NCI-H2227 treated with DMSO at 0.1 percent for 48 hours (cell line): ENCODE measurements around the gene FAM171A1.
A peak's percentile ranks its signal among the peaks of the same experiment; 100 is the strongest.
"Not testable (repeated sequence)": the region's sequence is repeated elsewhere in the genome, so short reads cannot be mapped to it uniquely, and the experiment has no call there.

Source experiments
- DNase-seq: peaks from one replicate; lab custom pipeline; 2025; lab: John Stamatoyannopoulos, UW

FAM171A1 gene

DNA sequence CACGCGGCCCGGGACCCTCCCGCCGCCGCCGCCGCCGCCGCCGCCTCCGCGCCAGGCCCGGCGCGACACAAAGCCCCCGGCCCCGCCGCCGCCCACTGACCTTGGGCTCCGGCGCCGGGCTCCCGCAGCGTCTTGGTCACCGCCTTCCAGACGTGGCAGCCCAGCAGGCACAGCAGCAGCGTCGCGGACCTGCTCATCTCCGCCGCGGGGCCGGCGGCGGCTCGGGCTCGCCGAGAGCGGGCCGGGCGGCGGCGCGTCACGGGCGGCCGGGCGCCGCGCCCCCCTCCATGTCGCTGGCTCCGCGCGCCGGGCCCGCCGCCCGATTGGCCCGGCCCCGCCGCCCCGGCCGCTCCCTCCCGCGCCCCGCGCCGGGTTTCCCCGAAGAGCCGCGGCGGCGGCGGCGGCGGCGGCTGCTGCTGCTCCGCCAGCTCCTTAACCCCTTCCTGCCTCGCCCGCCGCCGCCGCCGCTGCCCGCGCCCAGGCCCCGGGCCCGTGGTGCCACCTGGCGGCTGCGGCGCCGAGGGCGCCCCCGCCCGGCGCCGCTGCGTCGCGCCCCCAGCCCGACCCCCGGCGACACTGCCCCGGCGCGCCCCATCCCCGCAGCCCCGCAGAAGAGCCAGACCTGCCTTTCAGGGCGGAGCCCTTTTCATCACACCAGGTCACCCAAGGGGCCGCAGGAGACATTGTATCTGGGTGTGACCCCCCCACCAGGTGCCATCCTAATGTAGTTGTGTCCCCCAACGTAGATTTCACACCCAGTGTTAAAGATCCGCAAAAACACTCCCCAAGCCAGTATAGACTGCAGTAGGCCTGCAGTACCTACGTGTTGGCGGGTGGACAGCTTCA, at the start of gene FAM171A1:
TSS of gene FAM171A1 (minus strand) at position 434 of the 846 bp plus-strand sequence. CDS start at position 197, 237 bp downstream.
- DNase-seq = peak; percentile 34

DNA sequence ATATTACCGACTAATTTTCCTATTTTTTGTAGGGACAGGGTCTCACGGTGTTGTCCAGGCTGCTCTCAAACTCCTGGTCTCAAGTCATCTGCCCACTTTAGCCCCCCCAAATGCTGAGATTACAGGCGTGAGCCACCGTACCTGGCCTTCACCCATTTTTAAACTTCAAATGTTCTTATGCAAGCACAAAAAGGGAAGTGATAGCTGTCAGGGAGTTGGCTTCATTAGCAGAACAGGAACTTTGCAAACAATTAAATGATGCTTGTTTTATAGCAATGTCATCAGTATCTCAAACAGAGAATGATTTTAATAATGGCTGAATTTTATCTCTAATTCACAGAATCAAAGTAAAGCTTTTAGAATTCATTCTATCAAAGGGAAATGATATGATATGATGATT, 49.8 kb upstream of the FAM171A1 start:
- no peak for DNase-seq

DNA sequence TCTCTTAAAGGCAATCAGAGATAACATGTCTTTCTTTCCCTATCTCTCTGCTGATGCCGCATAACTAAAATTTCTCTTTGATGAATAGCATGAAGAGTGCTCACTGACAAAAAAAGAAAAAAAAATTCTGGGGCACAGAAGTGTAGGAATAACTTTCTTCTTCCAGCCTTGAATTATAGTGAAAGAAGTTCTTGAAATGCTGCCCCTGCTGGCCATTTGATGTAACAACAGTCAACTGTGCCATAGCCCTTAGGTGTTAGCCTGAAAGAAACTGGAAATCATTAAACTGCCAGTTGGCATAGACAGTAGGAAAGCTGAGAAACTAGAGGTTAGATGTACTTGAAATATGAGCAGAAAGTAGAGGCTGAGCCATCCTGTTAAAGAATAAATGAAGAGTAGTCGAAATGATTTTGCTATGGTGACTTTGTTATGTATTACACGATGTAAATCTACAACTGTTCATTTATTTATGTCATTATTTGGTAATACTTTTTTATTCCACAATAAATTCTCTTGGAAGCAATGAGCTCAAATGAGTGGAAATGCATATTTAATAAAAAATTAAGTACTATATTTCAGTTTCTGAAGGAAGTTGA, 48.3 kb upstream of the FAM171A1 start:
- peak; percentile 4 for DNase-seq

DNA sequence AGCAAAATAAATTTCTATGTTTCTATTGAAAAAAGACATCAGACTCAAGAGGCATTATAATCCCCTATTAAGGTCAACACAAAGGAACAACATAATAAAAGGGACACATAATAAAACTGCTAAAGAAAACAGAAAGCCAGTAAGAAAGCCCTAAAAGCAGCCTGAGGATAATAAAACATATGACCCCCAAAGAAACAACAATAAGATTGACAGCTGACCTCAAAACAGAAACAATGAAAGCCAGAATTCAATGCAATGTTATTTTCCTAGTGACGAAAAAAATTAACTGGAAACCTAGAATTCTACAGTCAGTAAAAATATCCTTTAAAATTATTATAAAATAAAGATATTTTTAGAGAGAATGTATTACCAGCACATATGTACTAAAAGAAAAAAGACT, 44.9 kb upstream of the FAM171A1 start:
- no peak for DNase-seq

DNA sequence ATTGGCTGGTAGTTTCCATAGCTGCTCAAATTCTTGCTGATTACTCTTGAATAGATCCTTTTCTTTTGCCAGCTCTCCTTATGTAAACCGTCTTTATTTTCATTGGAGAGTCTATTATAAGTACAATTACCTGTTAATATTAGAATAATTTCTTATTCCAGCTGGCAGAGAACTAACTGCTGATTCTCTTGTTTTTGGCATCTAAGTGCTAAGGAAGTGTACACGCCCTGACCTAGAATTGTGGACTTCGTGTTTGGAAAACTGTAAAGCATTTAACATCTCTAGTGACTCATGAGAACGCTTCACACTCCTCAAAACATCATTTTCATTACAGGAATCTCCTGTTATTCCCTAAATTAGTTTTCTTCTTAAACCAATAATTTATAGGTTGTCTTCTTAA, 39.9 kb upstream of the FAM171A1 start:
- DNase-seq = no peak

DNA sequence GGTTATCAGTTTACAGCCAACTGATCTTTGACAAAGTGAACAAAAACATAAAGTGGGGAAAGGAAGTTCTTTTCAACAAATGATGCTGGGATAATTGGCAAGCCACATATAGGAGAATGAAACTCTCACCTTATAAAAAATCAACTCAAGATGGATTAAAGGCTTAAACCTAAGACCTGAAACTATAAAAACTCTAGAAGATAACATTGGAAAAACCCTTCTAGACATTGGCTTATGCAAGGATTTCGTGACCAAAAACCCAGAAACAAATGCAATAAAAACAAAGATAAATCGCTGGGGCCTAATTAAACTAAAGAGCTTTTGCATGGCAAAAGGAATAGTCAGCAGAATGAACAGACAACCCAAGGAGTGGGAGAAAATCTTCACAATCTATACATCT, 38.3 kb upstream of the FAM171A1 start:
- DNase-seq = not testable (repeated sequence)

DNA sequence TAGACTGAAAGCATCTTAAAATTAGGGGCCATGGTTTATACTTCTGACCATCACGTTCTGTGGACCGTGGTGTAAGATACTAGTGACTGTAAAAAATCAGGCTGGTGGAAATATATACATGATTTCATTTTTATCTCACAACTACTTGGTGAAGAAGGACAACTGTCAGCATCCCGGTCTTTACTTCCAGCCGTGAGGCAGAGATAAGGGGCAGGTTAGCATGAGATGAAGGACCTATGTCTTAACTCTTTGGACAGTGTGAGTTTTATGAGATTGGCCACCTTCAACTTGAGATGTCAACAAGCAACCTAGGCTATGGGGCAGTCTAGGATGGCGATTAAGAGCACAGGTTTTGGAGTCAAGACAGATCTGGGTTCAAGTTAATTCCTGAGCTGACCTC, 37.5 kb upstream of the FAM171A1 start:
- DNase-seq = no peak

DNA sequence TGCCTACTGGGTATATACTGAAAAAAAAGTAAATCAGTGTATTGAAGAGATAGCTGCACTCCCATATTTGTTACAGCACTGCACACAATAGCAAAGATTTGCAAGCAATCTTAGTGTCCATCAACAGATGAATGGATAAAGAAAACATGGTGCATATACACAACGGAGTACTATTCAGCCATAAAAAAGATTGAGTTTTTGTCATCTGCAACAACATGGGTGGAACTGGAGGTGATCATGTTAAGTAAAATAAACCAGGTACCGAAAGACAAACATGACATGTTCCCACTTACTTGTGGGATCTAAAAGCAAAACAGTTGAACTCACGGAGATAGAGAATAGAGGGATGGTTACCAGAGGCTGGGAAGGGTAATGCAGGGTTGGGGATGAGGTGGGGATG, 34.2 kb upstream of the FAM171A1 start:
- no peak for DNase-seq

DNA sequence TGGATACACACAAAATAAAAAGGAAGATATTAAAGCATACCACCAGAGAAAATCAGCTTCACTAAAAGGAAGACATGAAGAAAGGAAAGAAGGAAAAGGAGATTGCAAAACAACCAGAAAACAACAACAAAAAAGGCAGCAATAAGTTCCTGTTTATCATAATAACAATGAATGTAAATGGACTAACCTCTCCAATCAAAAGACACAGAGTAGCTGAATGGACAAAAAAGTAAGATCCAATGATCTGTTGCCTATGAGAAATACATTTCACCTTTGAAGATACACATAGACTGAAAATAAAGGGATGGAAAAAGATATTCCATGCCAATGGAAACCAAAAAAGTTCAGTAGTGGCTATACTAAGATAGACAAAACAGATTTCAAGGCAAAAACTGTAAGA, 30.3 kb upstream of the FAM171A1 start:
- no peak for DNase-seq

DNA sequence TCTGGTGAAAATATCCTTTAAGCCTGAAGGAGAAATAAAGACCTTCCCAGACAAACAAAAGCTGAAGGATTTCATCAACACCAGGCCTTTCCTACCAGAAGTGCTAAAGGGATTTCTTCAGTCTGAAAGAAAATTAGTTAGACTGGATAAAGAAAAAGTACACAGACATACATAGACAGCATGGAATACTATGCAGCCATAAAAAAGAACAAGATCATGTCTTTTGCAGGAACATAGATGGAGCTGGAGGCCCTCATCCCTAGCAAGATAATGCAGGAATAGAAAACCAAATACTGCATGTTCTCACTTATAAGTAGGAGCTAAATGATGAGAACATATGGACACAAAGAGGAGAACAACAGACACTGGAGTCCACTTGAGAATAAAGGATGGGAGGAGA, 29.4 kb upstream of the FAM171A1 start:
- DNase-seq = not testable (repeated sequence)

DNA sequence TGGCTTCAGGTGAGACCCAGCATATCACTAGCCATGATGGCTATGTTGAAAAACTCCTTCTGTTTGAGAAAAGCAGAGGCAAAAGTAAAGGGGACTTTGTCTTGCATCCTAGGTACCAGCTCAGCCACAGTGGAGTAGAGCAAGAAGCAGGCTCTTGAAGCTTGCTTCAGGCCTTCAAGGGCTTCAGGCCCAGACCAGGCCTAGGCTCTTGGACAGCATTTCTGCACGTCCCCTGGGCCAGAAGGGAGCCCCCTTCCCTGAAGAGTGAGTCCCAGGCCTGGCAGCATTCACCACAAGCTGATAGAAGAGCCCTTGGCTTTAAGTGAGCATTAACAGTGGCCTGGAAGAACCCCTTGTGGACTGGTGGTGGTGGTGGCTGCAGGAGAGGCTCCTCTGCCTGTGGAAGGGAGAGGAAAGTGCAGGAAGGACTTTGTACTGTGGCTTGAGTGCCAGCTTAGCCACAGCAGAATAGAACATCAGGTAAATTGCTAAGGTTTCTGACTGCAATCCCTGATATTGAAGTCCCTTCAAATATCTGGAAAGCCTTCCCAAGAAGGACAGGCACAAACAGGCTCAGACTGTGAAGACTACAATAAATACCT, 28.1 kb upstream of the FAM171A1 start:
- DNase-seq = no peak

DNA sequence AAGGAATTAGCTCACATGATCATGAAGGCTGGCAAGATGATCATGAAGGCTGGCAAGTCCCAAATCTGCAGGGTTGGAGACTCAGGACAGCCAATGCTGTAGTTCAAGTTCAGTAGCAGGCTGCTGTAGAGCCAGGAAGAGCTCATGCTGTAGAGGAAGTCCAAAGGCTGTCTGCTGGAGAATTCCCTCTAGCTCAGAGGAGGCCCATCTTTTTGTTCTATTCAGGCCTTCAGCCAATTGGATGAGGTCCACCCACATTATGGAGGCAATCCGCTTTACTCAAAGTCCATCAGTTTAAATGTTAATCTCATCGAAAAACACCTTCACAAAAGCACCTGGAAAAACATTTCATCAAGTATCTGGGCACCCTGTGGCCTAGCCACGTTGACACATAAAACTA, 24.8 kb upstream of the FAM171A1 start:
- DNase-seq = no peak

DNA sequence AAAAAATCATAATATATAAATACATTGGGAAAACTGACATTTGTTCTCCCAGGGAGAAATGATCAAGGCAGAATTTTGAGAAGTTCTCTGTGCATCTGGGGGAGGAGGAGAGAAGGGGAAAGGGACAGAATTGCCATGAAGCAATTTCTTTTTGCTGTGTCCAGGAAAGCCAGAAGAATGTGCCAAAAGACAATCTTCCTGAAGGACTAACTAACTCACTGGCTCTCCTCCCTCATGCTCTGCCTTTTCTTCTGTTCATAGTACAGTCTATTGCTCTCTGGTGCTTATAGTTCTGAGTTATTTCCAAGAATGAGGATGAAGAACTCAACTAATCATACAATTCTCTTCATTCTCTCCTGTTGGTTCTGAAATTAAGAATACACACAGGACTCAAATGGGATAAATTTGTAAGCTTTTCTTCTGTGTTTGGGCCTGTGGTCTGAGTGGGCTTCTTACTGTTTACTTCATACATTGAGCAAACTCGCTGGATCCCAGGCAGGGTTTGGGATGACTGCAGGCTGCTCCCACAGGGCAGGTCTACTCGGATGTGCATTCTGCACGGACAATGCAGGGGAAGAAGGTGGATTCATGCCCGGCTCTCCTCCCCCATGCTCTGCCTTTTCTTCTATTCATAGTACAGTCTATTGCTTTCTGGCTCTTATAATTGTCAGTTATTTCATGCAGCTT, 22.2 kb upstream of the FAM171A1 start:
- no peak for DNase-seq

DNA sequence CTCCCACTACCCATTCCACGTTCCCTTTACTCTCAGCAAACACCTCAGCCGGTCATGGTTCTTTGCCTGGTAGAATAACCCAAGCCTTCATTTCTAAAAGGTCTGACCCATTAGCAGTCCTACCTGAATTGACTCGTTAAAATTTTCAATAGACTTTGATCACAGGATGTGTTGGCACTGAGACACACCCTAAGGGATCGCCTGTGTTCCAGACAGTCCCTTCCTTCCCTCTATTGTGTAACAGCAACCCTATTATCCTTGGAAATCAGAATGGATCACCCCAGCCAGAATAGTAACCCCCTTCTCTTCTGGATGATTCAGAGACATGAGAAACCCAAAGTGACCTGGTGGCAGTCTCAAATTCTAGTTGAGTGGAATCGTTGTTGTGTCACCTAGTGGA, 20.4 kb upstream of the FAM171A1 start:
- no peak for DNase-seq

DNA sequence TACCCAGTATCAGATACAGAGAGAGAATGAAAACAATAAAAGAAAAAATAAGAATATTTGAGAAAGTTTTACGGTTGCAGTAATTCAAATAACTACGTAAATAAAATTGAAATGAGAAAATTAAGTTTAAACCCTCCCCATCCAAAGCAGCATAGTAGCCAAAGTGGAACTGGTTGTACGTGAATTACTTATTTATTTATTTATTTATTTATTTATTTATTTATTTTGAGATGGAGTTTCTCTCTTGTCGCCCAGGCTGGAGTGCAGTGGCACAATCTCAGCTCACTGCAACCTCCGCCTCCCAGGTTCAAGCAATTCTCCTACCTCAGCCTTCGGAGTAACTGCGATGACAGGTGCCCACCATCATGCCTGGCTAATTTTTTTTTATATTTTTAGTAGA, 17.1 kb upstream of the FAM171A1 start:
- DNase-seq = not testable (repeated sequence)

DNA sequence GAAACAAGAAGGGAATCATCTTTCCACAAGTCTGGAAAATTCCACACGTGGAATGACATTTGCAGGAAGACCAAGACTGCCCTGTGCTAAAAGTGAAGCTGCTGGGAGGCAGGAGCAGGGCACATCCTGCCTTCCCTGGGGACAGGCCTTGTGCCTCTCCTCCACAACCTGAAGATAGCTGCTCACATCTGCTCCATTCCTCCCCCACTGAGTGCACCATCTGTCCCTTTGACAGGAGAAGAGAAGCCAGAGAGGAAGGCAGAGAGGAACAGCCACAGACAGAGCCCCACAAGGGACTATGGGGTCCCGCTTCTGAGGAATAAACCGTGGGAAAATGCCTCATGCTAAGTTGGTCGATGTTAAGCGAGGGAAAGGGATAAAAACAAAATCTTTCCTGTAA, 15.9 kb upstream of the FAM171A1 start:
- no peak for DNase-seq

DNA sequence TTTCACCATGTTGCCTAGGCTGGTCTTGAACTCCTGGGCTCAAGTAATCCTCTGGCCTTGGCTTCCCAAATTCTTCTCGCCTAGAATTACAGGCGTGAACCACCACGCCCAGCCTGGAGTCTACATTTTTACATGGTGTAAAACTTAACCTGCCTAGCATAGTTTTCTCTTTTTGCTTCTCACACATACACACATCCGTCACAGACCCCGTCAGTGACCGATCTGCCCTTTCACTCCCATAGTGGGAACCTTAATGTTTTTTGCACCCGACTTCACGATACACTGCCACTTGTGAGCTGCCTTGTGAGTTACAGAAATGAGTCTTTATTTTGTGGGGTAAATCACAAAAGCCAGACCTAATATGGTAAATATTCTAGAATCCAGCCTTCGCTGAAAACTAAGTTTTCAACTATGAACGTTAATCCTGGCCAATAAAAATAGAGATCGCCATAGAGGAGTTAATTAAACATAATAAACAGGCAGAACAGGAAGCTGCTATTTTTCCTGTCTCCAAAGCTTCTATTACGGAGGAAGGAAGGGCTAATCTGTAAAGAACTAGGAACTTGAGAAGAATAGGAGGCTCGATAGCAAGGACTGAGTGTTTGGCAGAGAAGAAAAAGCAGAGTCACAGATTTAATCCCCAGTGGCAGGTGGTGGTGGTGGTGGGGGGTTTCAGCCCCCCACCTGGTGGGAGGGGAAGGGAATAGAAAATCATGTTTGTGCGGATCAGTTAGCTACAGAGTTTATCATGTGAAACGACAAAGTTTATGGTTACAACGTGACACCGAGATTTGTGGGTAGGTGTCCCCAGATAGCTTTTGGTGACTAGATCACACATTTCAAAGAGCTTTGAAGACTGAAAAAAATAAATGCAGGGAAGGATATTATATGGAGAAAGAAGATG, 14.7 kb upstream of the FAM171A1 start:
- no peak for DNase-seq

DNA sequence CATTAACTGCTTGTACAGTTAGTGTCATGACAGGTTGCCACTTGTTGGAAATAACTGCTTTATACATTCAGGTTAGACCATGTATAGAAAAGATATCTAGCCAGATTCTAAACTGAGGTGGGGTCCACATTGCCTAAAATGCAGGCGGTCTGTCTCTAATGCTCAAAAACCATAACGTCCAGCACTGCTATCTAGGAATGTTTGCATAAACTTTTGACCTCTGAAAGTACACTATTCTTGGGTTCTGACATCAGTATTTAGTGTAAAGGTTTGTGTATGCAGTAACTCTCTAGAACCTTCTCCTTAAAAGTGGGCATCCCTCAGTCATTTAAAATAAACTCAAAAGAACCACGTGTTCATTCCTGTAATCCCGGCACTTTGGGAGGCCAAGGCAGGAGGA, 10.3 kb upstream of the FAM171A1 start:
- no peak for DNase-seq

DNA sequence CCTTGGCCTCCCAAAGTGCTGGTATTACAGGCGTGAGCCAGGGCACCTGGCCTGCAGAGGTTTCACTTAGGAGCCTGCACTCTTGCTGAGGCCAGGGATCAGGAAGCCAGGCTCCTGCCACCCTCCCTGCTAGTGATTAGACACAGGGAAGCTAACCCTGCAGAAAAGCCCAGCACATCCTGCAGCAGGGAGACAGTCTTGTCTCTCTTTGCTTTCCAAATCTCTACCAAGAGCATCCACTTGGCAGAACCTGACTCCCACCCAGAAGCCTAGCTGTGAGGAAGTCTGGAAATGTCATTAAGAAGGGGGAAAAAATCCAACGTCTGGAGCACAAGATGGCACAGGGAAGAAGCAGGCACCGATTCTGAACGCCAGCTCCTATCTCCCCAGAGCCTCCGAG, 8.0 kb upstream of the FAM171A1 start:
- no peak for DNase-seq

DNA sequence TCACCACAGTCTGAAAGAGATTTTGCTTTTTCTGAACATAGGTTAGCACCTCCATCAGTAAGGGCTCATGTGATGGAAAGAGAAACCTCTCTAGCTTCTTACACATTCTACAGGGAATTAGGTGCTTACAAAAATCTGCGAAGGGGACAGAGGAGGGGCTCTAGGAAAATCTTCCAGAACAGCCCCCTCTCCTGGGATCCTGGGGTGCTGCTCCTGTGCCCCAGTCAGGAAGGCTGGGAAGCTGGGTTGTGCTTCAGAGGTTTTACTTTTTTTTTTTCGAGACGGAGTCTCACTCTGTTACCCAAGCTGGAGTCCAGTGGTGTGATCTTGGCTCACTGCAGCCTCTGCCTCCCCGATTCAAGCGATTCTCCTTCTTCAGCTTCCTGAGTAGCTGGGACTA, 7.5 kb upstream of the FAM171A1 start:
- no peak for DNase-seq

DNA sequence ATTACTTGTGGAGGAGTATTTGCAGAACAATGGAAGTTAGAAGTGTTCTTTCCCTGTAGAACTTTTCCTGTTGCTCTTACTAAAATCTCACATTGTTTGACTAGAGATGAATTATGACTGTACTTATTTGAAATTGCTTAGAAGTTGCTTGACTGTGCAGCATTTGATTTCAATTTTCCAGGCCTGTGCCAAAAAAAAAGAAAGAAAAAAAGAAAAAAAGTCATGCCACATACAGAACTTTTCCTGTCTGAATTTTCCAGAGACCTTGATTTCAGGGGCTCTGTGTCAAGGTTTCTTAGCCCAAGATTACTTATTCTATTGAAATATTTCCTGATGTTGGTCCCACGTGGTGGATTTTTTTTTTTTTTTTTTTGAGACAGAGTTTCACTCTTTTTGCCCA, 3.5 kb upstream of the FAM171A1 start:
- DNase-seq = no peak

DNA sequence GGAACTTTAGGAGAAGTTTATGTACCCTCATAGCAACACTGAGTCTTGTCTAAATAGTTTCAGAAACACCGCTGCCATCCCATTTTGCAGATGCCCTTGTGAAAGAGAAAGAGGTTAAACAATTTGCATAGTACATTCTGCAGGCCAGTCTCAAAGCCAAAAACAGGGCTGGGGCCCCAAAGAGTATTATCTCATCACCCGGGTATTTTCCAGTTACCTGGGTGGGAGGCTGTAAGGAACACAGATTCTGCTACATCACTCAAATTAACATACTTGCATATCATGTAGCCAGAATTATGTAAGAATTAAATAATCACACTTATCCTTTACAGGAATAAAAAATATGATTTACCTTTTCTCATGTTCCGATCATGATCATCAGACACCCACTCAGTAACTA, 3.1 kb upstream of the FAM171A1 start:
- DNase-seq = no peak
